Right hindlimb (tissue), 1 donor: ENCODE results near the gene FLOT1.
A peak's percentile ranks its signal among the peaks of the same experiment; 100 is the strongest.
"Not testable (repeated sequence)": the region's sequence is repeated elsewhere in the genome, so short reads cannot be mapped to it uniquely, and the experiment has no call there.

ENCODE experiments used
- DNase-seq: peaks from one replicate; pipeline ENCODE4 v3.0.0-alpha.2; 2018

Gene FLOT1

DNA sequence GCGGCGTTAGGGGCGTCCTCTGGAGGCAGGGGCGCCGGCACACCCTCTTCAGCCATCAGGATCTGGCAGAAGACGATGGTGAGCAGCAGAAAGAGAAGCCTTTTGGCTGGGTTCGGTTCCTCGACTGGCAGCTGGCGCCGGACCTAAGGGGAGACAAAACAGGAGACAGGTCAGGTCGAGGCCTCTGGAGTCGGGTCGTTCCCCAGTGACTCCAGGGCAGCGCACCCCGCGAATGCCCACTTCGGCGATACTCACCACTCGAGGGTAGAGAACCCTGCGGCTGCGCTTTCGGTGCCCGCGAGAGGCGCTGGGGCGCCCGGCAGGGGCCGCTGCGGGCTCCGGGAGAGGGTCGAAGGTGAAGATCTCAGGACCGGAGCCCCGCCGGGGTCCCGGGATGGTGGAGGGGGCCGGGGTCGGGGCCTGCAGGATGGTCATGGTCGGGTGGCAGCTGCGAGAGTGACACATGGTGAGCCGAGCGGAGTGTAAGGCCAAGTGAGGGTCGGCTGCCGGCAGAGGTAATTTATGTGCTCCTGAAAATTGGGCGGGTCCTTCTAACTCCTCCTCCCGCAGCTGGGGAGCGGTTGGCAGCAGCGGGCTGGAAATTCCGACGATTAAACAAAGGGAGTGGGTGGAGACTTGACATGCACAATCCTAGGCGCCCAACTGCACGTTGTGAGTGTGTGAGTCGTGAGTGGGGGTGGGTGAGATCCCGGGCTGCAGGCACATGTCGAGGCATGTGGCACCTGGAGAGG lies 1.7 kb upstream of the FLOT1 start, which contains the start of gene IER3:
IER3 (minus strand) TSS at position 494 of the 752 bp plus-strand sequence; CDS start at position 465, 29 bp downstream.
- peak; percentile 87 for DNase-seq

DNA sequence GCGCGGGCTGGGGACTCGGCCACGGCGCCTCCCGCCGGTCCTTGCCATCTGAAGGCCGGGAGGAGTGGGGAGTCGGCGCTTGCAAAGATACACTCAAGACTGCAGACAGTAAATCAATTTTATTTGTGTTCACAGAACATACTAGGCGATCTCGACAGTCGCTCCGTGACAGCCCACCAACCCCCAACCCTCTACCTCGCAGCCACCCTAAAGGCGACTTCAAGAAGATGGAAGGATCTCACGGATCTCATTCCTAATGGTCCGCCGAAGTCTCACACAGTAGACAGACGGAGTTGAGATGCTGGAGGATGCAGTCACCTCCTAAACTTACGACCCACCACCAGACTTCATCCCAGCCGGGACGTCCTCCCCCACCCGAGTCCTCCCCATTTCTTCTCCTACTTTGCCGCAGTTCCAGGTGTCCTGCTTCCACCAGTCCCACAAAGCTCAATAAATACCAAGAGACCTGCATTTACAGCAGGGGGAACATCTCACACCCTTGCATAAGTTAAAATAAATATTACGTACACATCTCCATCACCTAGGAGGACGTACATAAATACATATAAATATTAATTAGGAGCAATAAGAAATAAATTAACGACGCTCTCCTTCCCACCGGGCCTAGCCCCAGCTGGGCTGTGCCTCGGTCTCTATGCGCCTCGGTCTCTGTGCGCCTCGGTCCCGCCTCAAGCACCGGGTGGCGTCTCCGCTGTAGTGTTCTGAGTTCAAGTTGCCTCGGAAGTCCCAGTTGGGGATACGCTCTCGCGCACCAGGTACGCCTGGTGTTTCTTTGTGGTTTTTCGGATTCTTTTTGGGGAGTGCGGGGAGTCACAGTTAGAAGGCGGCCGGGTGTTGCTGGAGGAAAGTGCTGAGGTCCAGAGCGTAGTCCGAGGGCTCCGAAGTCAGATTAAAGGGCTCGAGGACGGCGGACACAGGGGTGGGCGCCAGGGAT lies 889 bp upstream of the FLOT1 start:
- DNase-seq: peak; percentile 36

DNA sequence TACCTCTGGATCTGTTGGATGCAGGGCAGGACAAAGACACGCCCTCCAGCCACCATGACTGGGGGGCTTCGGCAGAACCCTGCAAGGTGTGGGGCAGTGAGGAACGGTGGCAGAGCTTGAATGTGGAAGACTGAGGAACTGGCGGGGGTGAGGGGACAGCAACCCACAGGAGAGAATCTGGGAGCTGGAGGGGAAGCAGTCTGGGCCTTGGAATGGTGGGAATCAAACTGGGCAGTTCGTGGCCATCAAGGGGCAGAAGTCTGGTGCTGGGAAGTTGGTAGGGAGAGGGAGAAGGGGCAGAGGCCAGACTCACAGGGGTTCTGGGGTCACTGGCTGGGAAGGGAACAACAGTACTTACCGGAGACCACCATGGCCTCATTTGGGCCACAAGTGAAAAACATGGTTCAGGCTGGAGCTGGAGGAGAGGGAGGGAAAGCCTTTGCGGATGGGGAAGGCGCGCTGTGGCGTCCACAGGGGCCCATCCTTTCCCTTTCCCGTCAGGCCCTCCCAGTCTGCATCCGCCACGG lies 635 bp downstream of the FLOT1 start:
- no peak for DNase-seq

DNA sequence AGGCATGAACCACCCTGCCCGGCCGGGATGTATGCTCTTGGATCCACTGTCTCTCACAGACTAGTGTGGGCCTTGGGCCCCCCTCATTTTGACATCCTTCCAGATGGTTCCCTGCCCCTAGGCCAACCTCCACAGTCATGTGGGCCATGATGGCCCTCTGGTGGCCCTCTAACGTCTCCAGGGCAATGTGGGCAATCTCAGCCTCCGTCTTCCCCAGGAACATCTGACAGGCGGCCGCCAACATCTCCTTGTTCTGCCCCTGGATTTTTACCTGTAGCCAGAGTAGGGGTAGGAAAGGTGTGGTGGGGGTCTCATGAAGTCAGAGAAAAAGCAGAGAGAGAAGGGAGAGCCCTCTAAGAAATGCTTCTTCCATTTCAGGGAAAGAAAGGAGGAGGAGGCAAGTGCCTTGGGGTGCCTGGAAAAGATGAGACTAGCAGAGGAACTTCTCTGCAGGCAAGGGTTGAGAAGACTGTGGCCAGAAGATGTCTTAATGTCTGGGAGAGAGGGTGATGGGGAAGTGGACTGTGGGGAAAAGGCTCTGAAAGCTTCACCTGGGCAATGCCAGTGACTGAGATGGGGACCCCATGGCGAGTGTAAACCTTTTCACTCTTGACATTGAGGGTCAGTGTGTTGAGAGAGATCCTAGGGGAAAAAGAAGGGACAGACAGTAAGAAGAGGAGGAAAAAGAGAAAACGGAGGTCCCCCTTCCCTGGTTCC lies 1.3 kb downstream of the FLOT1 start:
- no peak for DNase-seq

DNA sequence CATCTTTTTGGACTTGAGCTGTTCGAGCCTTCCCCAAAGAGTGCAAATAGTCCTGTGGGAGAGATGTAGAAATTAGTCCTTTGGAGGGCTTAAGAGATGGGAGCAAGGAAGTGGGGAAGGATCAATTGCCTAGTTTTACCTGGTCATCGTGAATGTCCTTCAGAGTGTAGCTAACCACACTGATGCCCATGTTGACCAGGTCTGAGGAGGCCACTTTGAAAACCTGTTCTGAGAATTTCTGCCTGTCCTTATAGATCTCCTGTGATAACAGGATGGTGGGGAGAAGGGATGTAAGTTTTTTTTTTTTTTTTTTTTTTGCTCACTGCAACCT lies 2.0 kb downstream of the FLOT1 start:
- DNase-seq: no peak

DNA sequence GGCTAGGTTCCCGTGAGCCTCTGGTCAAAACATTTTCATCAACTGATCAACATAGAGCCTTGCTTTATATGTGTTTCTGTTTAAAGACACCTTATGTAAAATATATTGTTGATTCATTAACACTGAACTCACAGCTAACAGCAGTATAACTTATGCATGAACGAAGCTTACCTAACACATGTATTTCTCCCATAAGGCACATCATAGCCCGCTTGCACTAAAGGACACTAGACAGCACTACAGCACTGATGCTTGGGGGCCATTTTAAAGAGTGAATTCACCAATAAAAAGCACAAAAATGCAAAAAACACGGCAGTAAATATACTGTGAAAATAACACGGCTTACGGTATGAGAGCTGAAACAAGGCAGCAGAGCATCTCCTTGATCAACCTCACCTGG lies 4.0 kb downstream of the FLOT1 start:
- DNase-seq: no peak

DNA sequence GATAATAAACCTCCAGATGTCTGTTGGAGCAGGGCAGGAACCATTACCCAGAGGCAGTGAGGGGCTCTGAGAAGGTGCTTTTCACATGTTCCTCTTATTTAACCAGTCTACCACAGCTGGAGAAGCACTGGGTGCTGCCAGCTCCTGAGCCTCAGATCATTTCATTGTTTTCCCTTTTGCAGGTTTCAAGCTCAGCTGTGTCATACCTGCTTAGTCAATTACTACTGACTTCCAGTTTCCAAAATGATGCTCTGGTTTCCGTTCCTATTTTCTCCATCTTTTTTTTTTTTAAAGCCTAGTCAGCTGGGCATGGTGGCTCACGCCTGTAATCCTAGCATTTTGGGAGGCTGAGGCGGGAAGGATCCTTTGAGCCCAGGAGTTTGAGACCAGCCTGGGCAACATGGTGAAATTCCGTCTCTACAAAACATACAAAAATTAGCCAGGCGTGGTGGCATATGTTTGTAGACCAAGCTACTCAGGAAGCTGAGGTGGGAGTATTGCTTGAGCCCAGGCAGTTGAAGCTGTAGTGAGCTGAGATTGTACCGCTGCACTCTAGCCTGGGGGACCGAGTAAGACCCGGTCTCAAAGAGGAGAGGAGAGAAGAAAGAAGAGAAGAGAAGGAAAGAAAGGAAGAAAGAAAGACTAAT lies 6.7 kb downstream of the FLOT1 start:
- no peak for DNase-seq

DNA sequence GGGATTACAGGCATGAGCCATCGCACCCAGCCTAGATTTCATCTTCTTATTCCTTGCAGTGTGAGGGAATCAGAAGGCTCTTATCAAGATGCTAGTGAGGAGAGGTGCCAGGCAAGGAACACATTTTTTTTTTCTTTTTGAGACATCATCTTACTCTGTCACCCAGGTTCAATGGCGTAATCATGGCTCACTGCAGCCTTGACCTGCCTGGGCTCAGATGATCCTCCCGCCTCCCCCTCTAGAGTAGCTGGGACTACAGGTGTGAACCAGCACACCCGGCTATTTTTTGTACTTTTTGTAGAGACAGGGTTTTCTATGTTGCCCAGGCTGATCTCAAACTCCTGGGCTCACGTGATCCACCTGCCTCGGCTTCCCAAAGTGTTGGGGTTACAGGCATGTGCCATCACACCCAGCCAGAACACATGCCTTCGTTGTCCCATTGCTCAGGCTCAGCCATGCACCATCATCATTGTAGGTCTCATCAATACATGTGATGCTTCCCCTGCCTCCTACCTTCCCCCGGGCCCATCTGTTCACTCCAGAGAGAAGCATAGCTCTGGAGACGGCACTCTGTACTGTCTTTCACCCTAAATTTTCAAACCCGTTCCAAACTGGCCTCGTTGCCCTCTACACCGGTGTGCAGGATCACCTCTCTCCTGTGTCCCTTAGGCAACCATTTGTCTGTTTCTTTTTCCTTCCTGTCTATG lies 10.1 kb downstream of the FLOT1 start:
- no peak for DNase-seq

DNA sequence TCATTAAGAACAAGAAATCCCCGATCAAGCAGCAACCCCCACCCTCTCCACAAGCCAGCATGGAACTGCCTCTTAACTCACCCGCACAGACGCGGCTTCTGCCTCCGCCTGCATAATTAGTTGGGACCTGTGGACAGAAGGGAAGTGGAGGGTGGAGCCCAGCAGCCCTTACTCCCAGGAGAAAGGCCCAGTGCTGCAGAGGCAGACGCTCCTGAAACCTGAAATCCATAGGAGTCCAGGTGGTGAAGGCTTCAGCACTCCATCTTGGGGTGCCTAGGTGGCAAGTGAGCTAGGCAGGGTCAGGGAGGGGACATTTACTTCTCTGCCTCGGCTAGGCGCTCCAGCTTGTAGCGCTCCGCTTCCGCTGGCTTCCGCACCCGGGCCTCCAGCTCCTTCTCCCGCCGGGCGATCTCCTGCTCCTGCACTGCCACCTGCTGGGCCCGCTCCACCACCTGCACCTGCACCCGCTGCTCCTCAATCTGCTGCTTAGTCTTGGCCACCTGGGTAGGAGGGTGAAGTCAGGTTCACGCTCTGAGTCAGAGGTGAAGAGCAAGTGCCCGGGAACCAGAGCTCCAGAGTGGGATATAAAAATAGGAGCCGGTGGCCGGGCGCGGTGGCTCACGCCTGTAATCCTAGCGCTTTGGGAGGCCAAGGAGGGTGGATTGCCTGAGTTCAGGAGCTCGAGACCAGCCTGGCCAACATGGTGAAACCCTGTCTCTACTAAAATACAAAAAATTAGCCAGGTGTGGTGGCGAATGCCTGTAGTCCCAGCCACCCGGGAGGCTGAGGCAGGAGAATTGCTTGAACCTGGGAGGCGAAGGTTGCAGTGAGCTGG lies 11.7 kb downstream of the FLOT1 start:
- peak; percentile 66 for DNase-seq

DNA sequence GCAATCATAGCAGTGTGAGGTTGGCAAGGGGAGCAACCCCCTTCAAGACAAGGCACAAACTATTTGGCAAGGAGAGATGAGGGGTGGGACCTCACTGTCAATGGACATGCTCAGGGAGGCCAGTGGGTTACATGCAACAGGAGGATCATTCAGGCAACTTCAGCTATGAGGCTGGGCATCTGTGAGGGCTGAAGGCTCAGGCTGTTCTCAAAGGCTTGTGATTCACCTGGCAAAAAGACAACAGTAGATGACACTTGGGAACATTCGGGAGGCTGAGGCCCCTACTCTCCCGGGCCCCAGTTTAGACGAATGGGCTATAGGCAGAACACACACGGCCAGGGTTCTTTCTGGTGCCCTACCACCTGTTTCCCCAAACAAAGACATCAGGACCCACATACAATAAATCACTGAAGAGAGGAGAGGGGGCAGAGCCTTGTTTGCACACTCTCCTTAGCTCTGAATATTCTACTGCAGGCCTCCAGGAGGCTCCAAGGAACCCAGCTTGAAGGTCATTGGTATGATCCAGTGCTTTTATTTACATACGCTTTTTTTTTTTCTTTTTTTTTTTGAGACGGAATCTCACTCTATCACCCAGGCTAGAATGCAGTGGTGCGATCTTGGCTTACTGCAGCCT lies 14.4 kb downstream of the FLOT1 start:
- no peak for DNase-seq

DNA sequence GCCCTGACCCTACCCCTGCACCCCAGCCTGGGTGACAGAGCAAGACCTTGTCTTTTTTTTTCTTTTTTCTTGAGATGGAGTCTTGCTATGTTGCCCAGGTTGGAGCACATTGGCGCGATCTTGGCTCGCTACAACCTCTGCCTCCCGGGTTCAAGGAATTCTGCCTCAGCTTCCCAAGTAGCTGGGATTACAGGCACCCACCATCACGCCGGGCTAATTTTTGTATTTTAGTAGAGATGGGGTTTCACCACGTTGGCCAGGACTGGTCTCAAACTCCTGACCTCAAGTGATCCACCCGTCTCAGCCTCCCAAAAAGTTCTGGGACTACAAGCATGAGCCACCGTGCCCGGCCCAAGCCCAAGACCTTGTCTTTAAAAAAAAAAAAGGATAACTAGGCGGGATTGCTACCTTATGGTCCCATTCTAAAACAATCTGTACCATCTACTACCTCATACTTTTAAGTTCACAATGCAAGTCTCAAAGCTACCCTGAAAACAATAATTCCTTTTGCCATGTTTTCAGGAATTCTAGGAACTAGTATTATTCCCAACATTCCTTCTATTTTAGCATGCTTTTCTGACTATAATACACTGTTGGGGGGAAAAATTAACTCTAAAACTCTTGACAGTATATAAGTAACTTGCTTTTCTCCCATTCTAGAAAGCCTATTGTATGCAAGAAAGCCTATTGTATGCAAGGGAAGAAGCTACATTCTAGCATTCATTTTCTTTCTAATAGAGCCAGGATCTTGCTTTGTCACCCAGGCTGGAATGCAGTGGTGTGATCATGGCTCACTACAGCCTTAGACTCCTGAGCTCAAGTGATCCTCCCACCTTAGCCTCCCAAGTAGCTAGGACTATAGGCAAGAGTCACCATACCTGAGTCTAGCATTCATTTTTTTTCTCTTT lies 15.7 kb downstream of the FLOT1 start:
- no peak for DNase-seq

DNA sequence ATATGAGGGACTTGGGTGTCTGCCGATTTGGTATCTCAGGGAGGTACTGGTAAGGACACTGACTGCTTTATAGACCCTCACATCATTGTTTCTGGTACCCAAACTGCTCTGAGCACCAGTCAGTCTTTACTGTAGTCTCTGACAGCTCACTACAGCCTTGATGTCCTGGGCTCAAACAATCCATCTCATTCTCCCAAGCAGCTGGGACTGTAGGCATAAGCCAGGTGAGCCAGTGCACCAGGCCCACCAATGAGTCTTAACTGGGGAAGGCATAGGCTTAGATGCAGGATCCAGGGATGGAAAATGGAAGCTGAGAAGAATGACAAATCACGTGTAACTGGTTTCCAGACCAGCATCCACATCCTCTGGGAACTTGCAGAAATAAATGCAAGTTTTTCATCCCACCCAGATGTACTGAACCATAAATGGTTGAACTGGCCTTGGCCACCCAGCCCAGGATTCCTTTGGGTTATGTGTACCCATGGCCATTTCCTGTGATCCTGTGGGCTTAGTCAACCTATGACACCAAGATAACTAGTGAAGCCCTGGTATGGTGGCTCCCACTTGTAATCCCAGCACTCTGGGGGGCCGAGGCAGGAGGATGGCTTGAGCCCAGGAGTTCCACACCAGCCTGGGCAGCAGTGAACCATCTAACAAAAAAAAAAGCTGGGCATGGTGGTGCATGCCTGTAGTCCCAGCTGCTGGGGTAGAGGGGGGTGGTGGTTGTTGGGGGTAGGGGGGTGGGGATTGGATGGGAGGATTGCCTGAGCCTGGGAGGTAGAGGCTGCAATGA lies 16.6 kb downstream of the FLOT1 start:
- no peak for DNase-seq

DNA sequence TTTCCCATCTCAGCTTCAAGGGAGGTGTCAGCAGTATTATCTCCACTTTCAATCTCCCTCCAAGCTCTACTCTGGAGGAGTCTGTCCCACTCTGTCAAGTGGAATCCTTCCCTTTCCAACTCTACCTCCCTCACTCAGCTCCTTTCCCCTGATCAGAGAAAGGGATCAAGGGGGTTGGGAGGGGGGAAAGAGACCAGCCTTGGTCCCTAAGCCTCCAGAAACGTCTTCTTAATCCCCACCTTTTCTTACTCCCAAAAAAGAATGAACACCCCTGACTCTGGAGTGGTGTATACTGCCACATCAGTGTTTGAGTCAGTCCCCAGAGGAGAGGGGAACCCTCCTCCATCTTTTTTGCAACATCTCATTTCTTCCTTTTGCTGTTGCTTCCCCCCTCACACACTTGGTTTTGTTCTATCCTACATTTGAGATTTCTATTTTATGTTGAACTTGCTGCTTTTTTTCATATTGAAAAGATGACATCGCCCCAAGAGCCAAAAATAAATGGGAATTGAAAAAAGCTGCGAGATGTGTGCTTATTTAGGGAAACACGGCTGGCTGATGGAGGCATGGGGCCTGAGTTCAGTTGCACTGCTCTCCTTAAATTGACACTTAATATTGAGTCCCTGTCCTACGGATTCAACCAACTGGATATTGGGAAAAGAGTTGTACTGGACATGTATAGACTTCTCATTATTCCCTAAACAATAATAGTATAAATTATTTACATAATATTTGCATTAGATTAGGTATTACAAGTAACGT lies 17.4 kb downstream of the FLOT1 start:
- DNase-seq: no peak

DNA sequence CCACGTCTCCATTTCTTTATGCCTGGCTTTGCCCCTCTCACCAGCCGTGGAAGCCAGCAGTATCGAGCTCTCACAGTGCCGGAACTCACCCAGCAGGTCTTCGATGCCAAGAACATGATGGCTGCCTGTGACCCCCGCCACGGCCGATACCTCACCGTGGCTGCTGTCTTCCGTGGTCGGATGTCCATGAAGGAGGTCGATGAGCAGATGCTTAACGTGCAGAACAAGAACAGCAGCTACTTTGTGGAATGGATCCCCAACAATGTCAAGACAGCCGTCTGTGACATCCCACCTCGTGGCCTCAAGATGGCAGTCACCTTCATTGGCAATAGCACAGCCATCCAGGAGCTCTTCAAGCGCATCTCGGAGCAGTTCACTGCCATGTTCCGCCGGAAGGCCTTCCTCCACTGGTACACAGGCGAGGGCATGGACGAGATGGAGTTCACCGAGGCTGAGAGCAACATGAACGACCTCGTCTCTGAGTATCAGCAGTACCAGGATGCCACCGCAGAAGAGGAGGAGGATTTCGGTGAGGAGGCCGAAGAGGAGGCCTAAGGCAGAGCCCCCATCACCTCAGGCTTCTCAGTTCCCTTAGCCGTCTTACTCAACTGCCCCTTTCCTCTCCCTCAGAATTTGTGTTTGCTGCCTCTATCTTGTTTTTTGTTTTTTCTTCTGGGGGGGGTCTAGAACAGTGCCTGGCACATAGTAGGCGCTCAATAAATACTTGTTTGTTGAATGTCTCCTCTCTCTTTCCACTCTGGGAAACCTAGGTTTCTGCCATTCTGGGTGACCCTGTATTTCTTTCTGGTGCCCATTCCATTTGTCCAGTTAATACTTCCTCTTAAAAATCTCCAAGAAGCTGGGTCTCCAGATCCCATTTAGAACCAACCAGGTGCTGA lies 18.4 kb downstream of the FLOT1 start:
- DNase-seq: not testable (repeated sequence)

DNA sequence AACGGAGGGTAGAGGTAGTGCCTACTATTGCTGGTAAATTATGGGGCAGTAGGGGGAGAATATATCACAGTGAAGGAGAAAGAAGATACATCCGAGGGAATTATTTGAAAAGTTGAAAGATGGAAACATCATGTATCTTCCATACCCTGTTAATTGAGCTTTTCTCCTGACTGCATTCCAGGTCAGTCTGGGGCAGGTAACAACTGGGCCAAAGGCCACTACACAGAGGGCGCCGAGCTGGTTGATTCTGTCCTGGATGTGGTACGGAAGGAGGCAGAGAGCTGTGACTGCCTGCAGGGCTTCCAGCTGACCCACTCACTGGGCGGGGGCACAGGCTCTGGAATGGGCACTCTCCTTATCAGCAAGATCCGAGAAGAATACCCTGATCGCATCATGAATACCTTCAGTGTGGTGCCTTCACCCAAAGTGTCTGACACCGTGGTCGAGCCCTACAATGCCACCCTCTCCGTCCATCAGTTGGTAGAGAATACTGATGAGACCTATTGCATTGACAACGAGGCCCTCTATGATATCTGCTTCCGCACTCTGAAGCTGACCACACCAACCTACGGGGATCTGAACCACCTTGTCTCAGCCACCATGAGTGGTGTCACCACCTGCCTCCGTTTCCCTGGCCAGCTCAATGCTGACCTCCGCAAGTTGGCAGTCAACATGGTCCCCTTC lies 19.2 kb downstream of the FLOT1 start:
- not testable (repeated sequence) for DNase-seq
